Stomach (tissue), 9 donors: ENCODE data around the gene VSTM2L. TPM values are rescaled to one million over a fixed set of nuclear protein-coding genes. Genes with fewer than 3 reads are reported as not detected.

Source experiments
- DNase-seq, 2 donors: peaks; one replicate each; pipeline versions ENCODE4 v3.0.0 to v3.0.0-alpha.2; 2013 to 2019
- H3K27ac ChIP-seq, 5 donors: fragments of 200-600 bp in 4 of 5; sonication (generic) in 4 of 5; one replicate each; pipeline ENCODE4 v1.5.1; 2013 to 2019; ENCODE audit warnings: mild to moderate bottlenecking in 1 of 5, moderate library complexity in 1 of 5
- H3K27me3 ChIP-seq, 3 donors: fragments of 200-600 bp; sonication (generic); one replicate each; pipeline ENCODE4 v1.5.1; 2017 to 2019; ENCODE audit warnings: mixed run types in 1 of 3
- H3K36me3 ChIP-seq, 4 donors: fragments of 200-600 bp; sonication (generic); 1 replicate in 3 of 4; 2 replicates in 1 of 4; pipeline ENCODE4 v1.5.1; 2016 to 2019
- H3K4me1 ChIP-seq, 4 donors: fragments of 200-600 bp; sonication (generic); one replicate each; pipeline ENCODE4 v1.5.1; 2016 to 2019
- H3K4me3 ChIP-seq, 4 donors: fragments of 200-600 bp; sonication (generic) in 3 of 4; one replicate each; pipeline ENCODE4 v1.5.1; 2016 to 2019; ENCODE audit warnings: mild to moderate bottlenecking in 1 of 4
- H3K9me3 ChIP-seq, 4 donors: fragments of 200-600 bp; sonication (generic); one replicate each; pipeline ENCODE4 v1.5.1; 2016 to 2019
- EP300 ChIP-seq: sonication (generic); formaldehyde crosslinking; IDR thresholded peaks from one replicate; pipeline ENCODE4 v1.6.1; 2017; ENCODE audit warnings: antibody characterized with exemption
- POLR2A ChIP-seq, 4 donors: fragments of 450-650 bp; IDR thresholded peaks; one replicate each; pipeline ENCODE4 v1.6.1; 2016; ENCODE audit warnings: antibody characterized with exemption in 4 of 4, control low read depth in 2 of 4, mild to moderate bottlenecking in 1 of 4, moderate library complexity in 1 of 4
- POLR2AphosphoS5 ChIP-seq, 3 donors: sonication (generic); formaldehyde crosslinking; IDR thresholded peaks; one replicate each; pipeline ENCODE4 v1.6.1; 2016; ENCODE audit warnings: antibody characterized with exemption in 3 of 3
- WGBS, 5 donors: extraction: QIAGEN DNeasy Blood & Tissue Kit in 3 of 5; methylation state at CpG; one replicate each; pipeline versions ENCODE4 v1.1.5 to v1.1.7; 2013 to 2018; 5-methylcytosine and 5-hydroxymethylcytosine counted together
- intact Hi-C: fragments of 100-400 bp; cut with DNase I; formaldehyde crosslinking; loops from one replicate; pipeline ENCODE4 v1.15.1; 2023; ENCODE audit warnings: low total_unique reads
- polyA plus RNA-seq, 3 donors: library from polyadenylated mRNA; stranded (reverse); fragments of 200-250 nt; gene quantifications; one replicate each; pipeline ENCODE4 v1.2.3, GENCODE V29; 2013
- total RNA-seq, 5 donors: library from RNA; depleted of rRNA; stranded (reverse); fragments of >200 nt; gene quantifications; one replicate each; pipeline versions ENCODE4 v1.1.0 to v1.2.3, GENCODE V29; 2014 to 2016
- TF ChIP-seq, protein P1 (sequence below), 7 experiments: fragments of 450-650 bp in 4 of 7; fragments of 200-600 bp in 3 of 7; sonication (generic) in 3 of 7; IDR thresholded peaks; one replicate each; pipeline ENCODE4 v1.5.1; 2016 to 2019; ENCODE audit warnings: antibody characterized with exemption in 7 of 7, control low read depth in 2 of 7, mild to moderate bottlenecking in 1 of 7
- donor health status: healthy with polysubstance abuse.
- donor health status: Bipolar disorder and iron deficiency.
- donor health status: healthy.

Gene VSTM2L
- total and polyA plus RNA-seq, 8 donors: 1.1 to 18.3 (median 3.4) TPM; not detected in 2

- 61 to 74% (median 70%) methylated on average over 5 to 8 of the region's 8 CpGs for whole genome bisulfite sequencing, 5 donors
- TF ChIP-seq, protein P1, sequence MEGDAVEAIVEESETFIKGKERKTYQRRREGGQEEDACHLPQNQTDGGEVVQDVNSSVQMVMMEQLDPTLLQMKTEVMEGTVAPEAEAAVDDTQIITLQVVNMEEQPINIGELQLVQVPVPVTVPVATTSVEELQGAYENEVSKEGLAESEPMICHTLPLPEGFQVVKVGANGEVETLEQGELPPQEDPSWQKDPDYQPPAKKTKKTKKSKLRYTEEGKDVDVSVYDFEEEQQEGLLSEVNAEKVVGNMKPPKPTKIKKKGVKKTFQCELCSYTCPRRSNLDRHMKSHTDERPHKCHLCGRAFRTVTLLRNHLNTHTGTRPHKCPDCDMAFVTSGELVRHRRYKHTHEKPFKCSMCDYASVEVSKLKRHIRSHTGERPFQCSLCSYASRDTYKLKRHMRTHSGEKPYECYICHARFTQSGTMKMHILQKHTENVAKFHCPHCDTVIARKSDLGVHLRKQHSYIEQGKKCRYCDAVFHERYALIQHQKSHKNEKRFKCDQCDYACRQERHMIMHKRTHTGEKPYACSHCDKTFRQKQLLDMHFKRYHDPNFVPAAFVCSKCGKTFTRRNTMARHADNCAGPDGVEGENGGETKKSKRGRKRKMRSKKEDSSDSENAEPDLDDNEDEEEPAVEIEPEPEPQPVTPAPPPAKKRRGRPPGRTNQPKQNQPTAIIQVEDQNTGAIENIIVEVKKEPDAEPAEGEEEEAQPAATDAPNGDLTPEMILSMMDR (IDR thresholded peaks at IDR 0.05): no peak
- TF ChIP-seq EP300 (no peak), POLR2AphosphoS5 (IDR thresholded peaks at IDR 0.05) (no peak), POLR2A (IDR thresholded peaks at IDR 0.05) (no peak)
- peaks cover 0 to 3% (median 0%) of the 10 kb centered on the region in 4 donors for H3K4me1 ChIP-seq
- no peaks in the 10 kb centered on the region for H3K36me3 ChIP-seq
- H3K9me3 ChIP-seq: no peaks in the 10 kb centered on the region
- intact Hi-C loops: no loop called here
- peak in 1 of 2 donors; percentile 24 for DNase-seq
- H3K27ac ChIP-seq: no peak overlapping the region
- H3K27me3 ChIP-seq: peaks cover 0 to 13% (median 0%) of the 10 kb centered on the region in 3 donors
- H3K4me3 ChIP-seq: no peak overlapping the region
These were observed 38.4 kb downstream of the VSTM2L start for GRCh38 chr20:37941332-37941731.

- Histone ChIP-seq H3K4me3 (no peak overlapping the region), H3K4me1 (peaks cover 0 to 3% (median 0%) of the 10 kb centered on the region in 4 donors), H3K36me3 (no peaks in the 10 kb centered on the region), H3K27me3 (peaks cover 0 to 13% (median 0%) of the 10 kb centered on the region in 3 donors), H3K27ac (no peak overlapping the region), H3K9me3 (no peaks in the 10 kb centered on the region)
- no peak for TF ChIP-seq POLR2A (IDR thresholded peaks at IDR 0.05)
- no peak for TF ChIP-seq EP300
- TF ChIP-seq, protein P1 (IDR thresholded peaks at IDR 0.05): no peak
- TF ChIP-seq POLR2AphosphoS5 (IDR thresholded peaks at IDR 0.05): no peak
- peak in 1 of 2 donors; percentile 3 for DNase-seq
- WGBS, 5 donors: 84 to 96% (median 94%) methylated on average over 6 of the region's 6 CpGs
- intact Hi-C loops: no loop called here
These were observed 39.1 kb downstream of the VSTM2L start for GRCh38 chr20:37941992-37942391.

- no peak overlapping the region for H3K4me3 ChIP-seq
- intact Hi-C loops: no loop called here
- H3K9me3 ChIP-seq: peaks cover 0 to 8% (median 0%) of the 10 kb centered on the region in 4 donors
- DNase-seq: peak in 1 of 2 donors; percentile 17
- TF ChIP-seq POLR2AphosphoS5 (IDR thresholded peaks at IDR 0.05): no peak
- TF ChIP-seq POLR2A (IDR thresholded peaks at IDR 0.05): no peak
- TF ChIP-seq, protein P1 (IDR thresholded peaks at IDR 0.05): no peak
- TF ChIP-seq EP300: no peak
- H3K36me3 ChIP-seq: no peaks in the 10 kb centered on the region
- H3K27ac ChIP-seq: no peak overlapping the region
- WGBS, 5 donors: 75 to 82% (median 78%) methylated on average over 12 of the region's 12 CpGs
- H3K27me3 ChIP-seq: peaks cover 0 to 13% (median 0%) of the 10 kb centered on the region in 3 donors
- H3K4me1 ChIP-seq: peaks cover 0 to 3% (median 0%) of the 10 kb centered on the region in 4 donors
These were observed 40.1 kb downstream of the VSTM2L start for GRCh38 chr20:37943033-37943432.

GRCh38 chr20:37943501-37944455, 40.9 kb downstream of the VSTM2L start:
- no peak overlapping the region for H3K4me3 ChIP-seq
- intact Hi-C loops: no loop called here
- H3K36me3 ChIP-seq: no peaks in the 10 kb centered on the region
- DNase-seq: peak in 1 of 2 donors; percentile 22
- no peak overlapping the region for H3K27ac ChIP-seq
- TF ChIP-seq, protein P1 (IDR thresholded peaks at IDR 0.05): no peak
- 88 to 92% (median 91%) methylated on average over 25 to 47 of the region's 47 CpGs for WGBS, 5 donors
- H3K4me1 ChIP-seq: peaks cover 0 to 3% (median 0%) of the 10 kb centered on the region in 4 donors
- peaks cover 0 to 12% (median 0%) of the 10 kb centered on the region in 4 donors for H3K9me3 ChIP-seq
- peaks cover 0 to 13% (median 0%) of the 10 kb centered on the region in 3 donors for H3K27me3 ChIP-seq
